ENCODE results near the gene FAM221B. TPM values are rescaled to one million over a fixed set of nuclear protein-coding genes. Genes with fewer than 3 reads are reported as not detected.

The FAM221B gene
- polyA plus RNA-seq, 1 donor from 2014 or later: 0.09 TPM

GRCh38 chr9:35801328-35802128 is 27.0 kb downstream of the FAM221B start:
- H4K20me1 ChIP-seq (ENCODE audit: insufficient read depth): no peaks in the 10 kb centered on the region
- no peaks in the 10 kb centered on the region for H3K79me2 ChIP-seq (replicated peaks; ENCODE audit: insufficient read depth, low read length)
- no peak overlapping the region for H3K27ac ChIP-seq (ENCODE audit: low read length)
- no peaks in the 10 kb centered on the region for H3K9me2 ChIP-seq (ENCODE audit: insufficient read depth, low read length)
- H3K9ac ChIP-seq (ENCODE audit: low read length): no peak overlapping the region
- H3K4me2 ChIP-seq (ENCODE audit: low read length): no peak overlapping the region
- H3K9me3 ChIP-seq (ENCODE audit: low read length): no peaks in the 10 kb centered on the region
- no peaks in the 10 kb centered on the region for H3F3A ChIP-seq (ENCODE audit: insufficient read depth, low read length, poor library complexity, severe bottlenecking)
- no peaks in the 10 kb centered on the region for H3K27me3 ChIP-seq (ENCODE audit: insufficient read depth, low read depth, low read length)
- no peak for TF ChIP-seq EP300 (conservative IDR thresholded peaks at IDR 0.05; ENCODE audit: poor library complexity, severe bottlenecking)
- TF ChIP-seq SMC3 (conservative IDR thresholded peaks at IDR 0.05; ENCODE audit: poor library complexity): no peak
- TF ChIP-seq RAD21 (conservative IDR thresholded peaks at IDR 0.05): no peak
- TF ChIP-seq CTCF (IDR thresholded peaks at IDR 0.05; ENCODE audit: poor library complexity, severe bottlenecking): no peak
- no peak for TF ChIP-seq TAF1 (IDR thresholded peaks at IDR 0.05; ENCODE audit: low read depth)
- TF ChIP-seq POLR2AphosphoS5 (IDR thresholded peaks at IDR 0.05): no peak
- no peak for TF ChIP-seq MXI1 (conservative IDR thresholded peaks at IDR 0.05; ENCODE audit: poor library complexity, severe bottlenecking)
- TF ChIP-seq REST (IDR thresholded peaks at IDR 0.05; ENCODE audit: borderline replicate concordance): no peak
- no peak for TF ChIP-seq EZH2 (IDR thresholded peaks at IDR 0.05; ENCODE audit: borderline replicate concordance, insufficient read depth, low read length, poor library complexity, severe bottlenecking)
- no peak overlapping the region for H2AFZ ChIP-seq (ENCODE audit: low read depth, low read length)
- H3K4me3 ChIP-seq (ENCODE audit: low read length): no peak overlapping the region
- no peaks in the 10 kb centered on the region for H3K36me3 ChIP-seq (ENCODE audit: insufficient read depth, low read length)

GRCh38 chr9:35800530-35800929 is 28.0 kb downstream of the FAM221B start:
- no peaks in the 10 kb centered on the region for H4K20me1 ChIP-seq (ENCODE audit: insufficient read depth)
- no peak overlapping the region for H3K9ac ChIP-seq (ENCODE audit: low read length)
- H2AFZ ChIP-seq (ENCODE audit: low read depth, low read length): no peak overlapping the region
- H3K4me2 ChIP-seq (ENCODE audit: low read length): no peak overlapping the region
- H3K27ac ChIP-seq (ENCODE audit: low read length): no peak overlapping the region
- H3K9me2 ChIP-seq (ENCODE audit: insufficient read depth, low read length): no peaks in the 10 kb centered on the region
- H3K36me3 ChIP-seq (ENCODE audit: insufficient read depth, low read length): no peaks in the 10 kb centered on the region
- H3K4me3 ChIP-seq (ENCODE audit: low read length): no peak overlapping the region
- H3K9me3 ChIP-seq (ENCODE audit: low read length): no peaks in the 10 kb centered on the region
- no peaks in the 10 kb centered on the region for H3K27me3 ChIP-seq (ENCODE audit: insufficient read depth, low read depth, low read length)
- H3K79me2 ChIP-seq (replicated peaks; ENCODE audit: insufficient read depth, low read length): no peaks in the 10 kb centered on the region
- TF ChIP-seq TAF1 (IDR thresholded peaks at IDR 0.05; ENCODE audit: low read depth): no peak
- TF ChIP-seq REST (IDR thresholded peaks at IDR 0.05; ENCODE audit: borderline replicate concordance): no peak
- no peak for TF ChIP-seq RAD21 (conservative IDR thresholded peaks at IDR 0.05)
- no peak for TF ChIP-seq SMC3 (conservative IDR thresholded peaks at IDR 0.05; ENCODE audit: poor library complexity)
- TF ChIP-seq POLR2AphosphoS5 (IDR thresholded peaks at IDR 0.05): no peak
- no peak for TF ChIP-seq MXI1 (conservative IDR thresholded peaks at IDR 0.05; ENCODE audit: poor library complexity, severe bottlenecking)
- TF ChIP-seq EZH2 (IDR thresholded peaks at IDR 0.05; ENCODE audit: borderline replicate concordance, insufficient read depth, low read length, poor library complexity, severe bottlenecking): no peak
- TF ChIP-seq CTCF (IDR thresholded peaks at IDR 0.05; ENCODE audit: poor library complexity, severe bottlenecking): no peak
- TF ChIP-seq EP300 (conservative IDR thresholded peaks at IDR 0.05; ENCODE audit: poor library complexity, severe bottlenecking): no peak
- no peaks in the 10 kb centered on the region for H3F3A ChIP-seq (ENCODE audit: insufficient read depth, low read length, poor library complexity, severe bottlenecking)

Measured in neural cell (in vitro differentiated cells).